GM13976 (cell line): ENCODE data around the gene TNFRSF14.
"Not testable (repeated sequence)": the region's sequence is repeated elsewhere in the genome, so short reads cannot be mapped to it uniquely, and the experiment has no call there.

Source experiments
- DNase-seq: peaks from one replicate; pipeline ENCODE4 v3.0.0; 2012; ENCODE audit warnings: low spot score
- in situ Hi-C: fragments of 300-500 bp; cut with MboI; formaldehyde crosslinking; loops from one replicate; pipeline ENCODE4 v1.12.0; 2022; ENCODE audit warnings: low sequenced_read_pairs, mixed read lengths, inconsistent platforms; ENCODE audit not compliant: unreplicated experiment
- TF ChIP-seq, protein P1 (sequence below): IDR thresholded peaks from 2 replicates; pipeline ENCODE4 v1.5.1; 2012; ENCODE audit warnings: borderline replicate concordance, mild to moderate bottlenecking; ENCODE audit not compliant: insufficient read depth; ENCODE audit errors: extremely low read depth, missing control alignments, control extremely low read depth

Gene TNFRSF14

GRCh38 chr1:2545754-2546514 is 10.2 kb upstream of the TNFRSF14 start:
- TF ChIP-seq, protein P1, sequence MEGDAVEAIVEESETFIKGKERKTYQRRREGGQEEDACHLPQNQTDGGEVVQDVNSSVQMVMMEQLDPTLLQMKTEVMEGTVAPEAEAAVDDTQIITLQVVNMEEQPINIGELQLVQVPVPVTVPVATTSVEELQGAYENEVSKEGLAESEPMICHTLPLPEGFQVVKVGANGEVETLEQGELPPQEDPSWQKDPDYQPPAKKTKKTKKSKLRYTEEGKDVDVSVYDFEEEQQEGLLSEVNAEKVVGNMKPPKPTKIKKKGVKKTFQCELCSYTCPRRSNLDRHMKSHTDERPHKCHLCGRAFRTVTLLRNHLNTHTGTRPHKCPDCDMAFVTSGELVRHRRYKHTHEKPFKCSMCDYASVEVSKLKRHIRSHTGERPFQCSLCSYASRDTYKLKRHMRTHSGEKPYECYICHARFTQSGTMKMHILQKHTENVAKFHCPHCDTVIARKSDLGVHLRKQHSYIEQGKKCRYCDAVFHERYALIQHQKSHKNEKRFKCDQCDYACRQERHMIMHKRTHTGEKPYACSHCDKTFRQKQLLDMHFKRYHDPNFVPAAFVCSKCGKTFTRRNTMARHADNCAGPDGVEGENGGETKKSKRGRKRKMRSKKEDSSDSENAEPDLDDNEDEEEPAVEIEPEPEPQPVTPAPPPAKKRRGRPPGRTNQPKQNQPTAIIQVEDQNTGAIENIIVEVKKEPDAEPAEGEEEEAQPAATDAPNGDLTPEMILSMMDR, result no peak
- in situ Hi-C loops, result loop anchor here (25.0 kb wide), 1 partner anchor 134 kb away; the partner anchor contains the start of gene PEX10
- peak; percentile 98 for DNase-seq

DNA sequence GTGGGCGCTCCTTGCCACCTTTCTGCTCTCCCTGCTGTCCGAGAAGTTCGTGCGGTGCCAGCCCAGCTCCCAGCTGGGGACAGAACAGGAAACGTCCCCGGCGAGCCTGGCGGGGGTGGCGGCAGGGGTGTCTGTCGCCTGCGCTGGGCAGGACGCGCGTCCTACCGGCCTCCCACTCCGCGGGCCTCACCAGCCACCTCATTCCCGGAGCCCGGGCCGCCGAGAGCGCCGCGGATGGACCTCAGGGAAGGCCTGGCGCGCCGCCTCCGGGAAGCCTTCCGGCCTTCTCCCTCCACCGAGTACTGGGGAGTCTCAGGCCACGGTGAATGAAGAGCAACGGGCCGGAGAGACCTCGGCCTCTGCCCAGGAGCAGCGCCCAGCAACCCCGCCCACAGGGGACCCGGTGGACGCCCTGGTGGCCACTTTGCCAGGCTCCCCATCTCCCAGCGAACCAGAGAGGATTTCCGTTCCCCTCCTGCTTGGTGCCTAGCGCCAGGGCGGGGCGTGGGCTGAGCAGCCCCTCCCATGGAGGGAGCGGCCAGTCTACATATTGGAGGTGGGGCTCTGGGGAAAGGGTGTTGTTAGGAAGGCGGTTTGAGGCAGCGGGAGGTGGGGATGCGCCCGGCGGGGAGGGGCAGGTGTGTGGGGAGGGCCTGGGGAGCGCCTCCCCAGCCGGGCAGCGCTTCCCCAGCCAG is 9.5 kb upstream of the TNFRSF14 start:
- peak; percentile 90 for DNase-seq
- in situ Hi-C loops, result loop anchor here (25.0 kb wide), 1 partner anchor 134 kb away; the partner anchor contains the start of gene PEX10
- TF ChIP-seq, protein P1, result no peak

DNA sequence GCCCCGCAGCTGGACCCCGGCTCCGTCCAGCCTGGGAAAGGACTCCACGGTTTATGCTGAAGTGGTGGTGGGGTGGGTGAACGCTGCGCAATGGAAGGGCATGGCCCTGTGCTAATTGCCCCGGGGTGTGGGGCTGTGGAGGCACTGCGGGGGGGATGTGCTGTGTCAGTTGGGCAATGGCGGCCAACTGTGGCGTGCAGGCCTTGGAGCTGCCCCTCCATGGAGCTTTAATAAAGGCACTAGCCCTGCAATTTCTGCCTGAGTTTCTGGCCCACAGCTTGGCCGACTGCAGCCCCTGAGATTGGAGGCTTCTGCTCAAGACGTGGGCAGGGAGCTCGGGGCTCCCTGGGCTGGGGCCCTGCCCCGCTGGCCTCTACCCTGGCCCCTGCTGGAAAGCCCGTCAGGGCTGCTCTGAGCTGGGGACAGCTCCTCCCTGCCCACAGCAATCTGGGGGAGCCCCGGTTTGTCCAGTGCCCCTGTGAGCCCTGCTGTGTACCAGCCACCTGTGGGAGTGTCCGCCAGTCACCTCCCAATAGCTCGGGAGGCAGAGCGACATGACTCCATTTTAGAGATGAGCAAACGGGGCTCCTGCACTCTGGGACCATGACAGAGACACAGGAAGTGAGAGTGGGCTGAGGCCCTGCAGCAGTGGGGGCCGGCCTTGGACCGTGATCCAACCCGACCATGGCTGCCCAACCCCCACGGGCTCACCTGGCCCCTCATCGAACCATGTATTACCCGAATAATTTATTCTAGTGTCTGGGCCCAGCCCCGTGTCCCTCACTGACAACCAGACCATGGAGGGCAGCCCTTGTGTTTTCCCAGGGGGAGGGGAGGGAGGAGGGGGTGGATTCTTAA is 8.7 kb upstream of the TNFRSF14 start:
- peak; percentile 77 for DNase-seq
- TF ChIP-seq, protein P1, result no peak
- in situ Hi-C loops, result loop anchor here (25.0 kb wide), 1 partner anchor 135 kb away; the partner anchor contains the start of gene PEX10

- TF ChIP-seq, protein P1, result peak; percentile 92
- in situ Hi-C loops, result loop anchor here (25.0 kb wide), 1 partner anchor 136 kb away; the partner anchor contains the start of gene PEX10
- peak; percentile 75 for DNase-seq
These were observed 8.0 kb upstream of the TNFRSF14 start for GRCh38 chr1:2548068-2548589.

DNA sequence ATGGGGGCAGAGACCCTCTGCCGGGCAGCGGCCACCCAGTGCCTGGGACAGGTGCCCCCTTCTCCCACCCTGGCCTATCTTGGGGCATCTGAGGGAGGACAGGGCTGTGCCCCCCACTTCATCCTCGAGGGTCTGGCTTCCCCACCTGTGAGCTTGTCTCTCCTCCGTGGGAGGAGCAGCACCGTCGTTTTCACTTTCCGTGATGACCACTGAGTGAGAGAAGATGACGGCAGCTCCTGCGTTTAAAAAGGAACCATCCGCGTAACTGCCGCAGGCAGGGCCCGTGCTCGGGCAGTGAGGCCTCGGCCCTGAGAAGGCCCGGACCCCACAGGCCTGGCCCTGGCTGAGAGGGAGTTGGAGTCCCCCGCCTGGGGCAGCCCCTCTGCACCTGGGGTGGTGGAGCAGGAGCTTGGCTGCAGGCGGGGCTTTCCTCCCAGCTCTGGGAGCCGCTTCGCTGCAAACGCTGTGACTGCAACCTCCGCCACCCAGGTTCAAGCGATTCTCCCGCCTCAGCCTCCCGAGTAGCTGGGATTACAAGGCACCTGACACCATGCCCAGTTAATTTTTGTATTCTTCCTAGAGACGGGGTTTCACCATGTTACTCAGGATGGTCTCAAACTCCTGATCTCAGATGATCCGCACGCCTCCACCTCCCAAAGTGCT is 6.7 kb upstream of the TNFRSF14 start:
- in situ Hi-C loops, result loop anchor here (25.0 kb wide), 1 partner anchor 137 kb away; the partner anchor contains the start of gene PEX10
- DNase-seq, result not testable (repeated sequence)

DNA sequence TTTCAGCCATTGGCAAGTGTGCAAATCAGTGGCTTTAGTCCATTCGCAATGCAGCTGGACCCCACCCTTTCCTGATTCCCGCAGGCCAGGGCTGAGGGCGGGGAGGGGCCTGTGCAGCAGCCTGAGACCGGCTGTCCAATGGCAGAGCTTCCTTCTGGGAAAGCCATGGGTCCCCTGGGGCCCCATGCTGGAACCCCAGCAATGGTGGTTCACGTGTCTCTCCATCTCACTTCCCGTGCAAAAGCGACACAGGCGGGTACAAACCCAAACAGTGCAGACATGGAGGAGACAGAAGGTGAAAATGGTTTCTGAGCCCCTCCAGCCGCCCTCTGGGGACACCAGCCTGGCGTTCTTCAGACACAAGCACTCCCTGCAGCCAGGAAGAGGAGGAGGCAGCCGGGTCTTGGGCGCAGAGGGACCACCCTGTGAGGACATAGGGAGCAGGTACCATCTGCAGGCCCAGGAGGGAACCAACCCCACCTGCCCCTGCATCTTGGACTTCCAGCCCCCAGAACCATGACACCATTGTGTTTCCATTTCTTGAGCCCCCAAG is 5.8 kb upstream of the TNFRSF14 start:
- DNase-seq, in situ Hi-C loops: not testable (repeated sequence)

GRCh38 chr1:2551544-2551943 is 4.6 kb upstream of the TNFRSF14 start:
- DNase-seq, in situ Hi-C loops: not testable (repeated sequence)
